Measurements from ENCODE around the gene MGMT. TPM values are rescaled to one million over a fixed set of nuclear protein-coding genes. Genes with fewer than 3 reads are reported as not detected.

Gene MGMT
- total RNA-seq, 2 donors from 2014 or later = 17.8 to 19.2 TPM

GRCh38 chr10:129777687-129778086 lies 310.6 kb downstream of the MGMT start:
- Mint-ChIP-seq H3K4me3 (no peak overlapping the region), H3K27me3 (ENCODE audit: low read depth) (no peaks in the 10 kb centered on the region), H3K9me3 (peaks cover 0 to 4% of the 10 kb centered on the region in 2 donors), H3K27ac (no peak overlapping the region), H3K4me1 (ENCODE audit: low read depth) (no peaks in the 10 kb centered on the region), H3K36me3 (ENCODE audit: insufficient read depth in 2 of 2) (peaks cover 0 to 3% of the 10 kb centered on the region in 2 donors)
- ATAC-seq (replicated peaks in 1 of 2) (no peak), DNase-seq (no peak)

DNA sequence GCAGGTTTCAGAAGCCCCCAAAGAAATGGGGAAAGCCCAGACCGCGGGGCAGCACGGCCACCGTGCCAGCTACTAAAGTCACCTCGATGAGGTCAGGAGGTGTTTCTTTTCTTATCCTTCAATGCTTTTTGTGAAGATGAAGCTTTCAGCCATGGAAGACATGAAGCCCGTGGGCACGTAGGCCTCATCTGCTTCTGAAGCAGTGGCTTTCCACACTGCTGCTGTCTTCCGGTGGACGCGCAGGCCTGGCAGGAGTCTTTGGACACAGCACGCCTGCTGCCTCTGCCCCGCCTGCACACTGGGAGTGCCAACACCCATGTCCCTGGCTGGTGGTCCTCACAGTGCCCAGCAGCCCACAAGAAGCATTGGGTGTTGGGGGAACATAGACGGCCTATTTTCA lies 311.5 kb downstream of the MGMT start:
- peaks cover 0 to 7% of the 10 kb centered on the region in 2 donors for H3K9me3 Mint-ChIP-seq

GRCh38 chr10:129779126-129780111 lies 312.4 kb downstream of the MGMT start:
- Mint-ChIP-seq H3K9me3 (peaks cover 0 to 10% of the 10 kb centered on the region in 2 donors), H3K4me1 (ENCODE audit: low read depth) (no peaks in the 10 kb centered on the region), H3K27me3 (ENCODE audit: low read depth) (no peaks in the 10 kb centered on the region), H3K27ac (no peak overlapping the region), H3K4me3 (no peak overlapping the region), H3K36me3 (ENCODE audit: insufficient read depth in 2 of 2) (peaks cover 3 to 6% of the 10 kb centered on the region in 2 donors)
- ATAC-seq (replicated peaks in 1 of 2) (no peak), DNase-seq (no peak)

More for the DNA sequence above, 311.5 kb downstream of the MGMT start:
- DNase-seq = no peak
- H3K4me3 Mint-ChIP-seq = no peak overlapping the region
- ATAC-seq (replicated peaks in 1 of 2) = no peak
- H3K27me3 Mint-ChIP-seq (ENCODE audit: low read depth) = no peaks in the 10 kb centered on the region
- peaks cover 0 to 3% of the 10 kb centered on the region in 2 donors for H3K36me3 Mint-ChIP-seq (ENCODE audit: insufficient read depth in 2 of 2)
- no peak overlapping the region for H3K27ac Mint-ChIP-seq
- H3K4me1 Mint-ChIP-seq (ENCODE audit: low read depth) = no peaks in the 10 kb centered on the region

- no peak overlapping the region for H3K4me3 Mint-ChIP-seq
- ATAC-seq (replicated peaks in 1 of 2) = no peak
- H3K4me1 Mint-ChIP-seq (ENCODE audit: low read depth) = no peaks in the 10 kb centered on the region
- H3K36me3 Mint-ChIP-seq (ENCODE audit: insufficient read depth in 2 of 2) = peaks cover 5 to 6% of the 10 kb centered on the region in 2 donors
- no peak overlapping the region for H3K27ac Mint-ChIP-seq
- H3K9me3 Mint-ChIP-seq = peaks cover 0 to 10% of the 10 kb centered on the region in 2 donors
- DNase-seq = no peak
- no peaks in the 10 kb centered on the region for H3K27me3 Mint-ChIP-seq (ENCODE audit: low read depth)
These were observed 313.2 kb downstream of the MGMT start for GRCh38 chr10:129780198-129780597.

DNA sequence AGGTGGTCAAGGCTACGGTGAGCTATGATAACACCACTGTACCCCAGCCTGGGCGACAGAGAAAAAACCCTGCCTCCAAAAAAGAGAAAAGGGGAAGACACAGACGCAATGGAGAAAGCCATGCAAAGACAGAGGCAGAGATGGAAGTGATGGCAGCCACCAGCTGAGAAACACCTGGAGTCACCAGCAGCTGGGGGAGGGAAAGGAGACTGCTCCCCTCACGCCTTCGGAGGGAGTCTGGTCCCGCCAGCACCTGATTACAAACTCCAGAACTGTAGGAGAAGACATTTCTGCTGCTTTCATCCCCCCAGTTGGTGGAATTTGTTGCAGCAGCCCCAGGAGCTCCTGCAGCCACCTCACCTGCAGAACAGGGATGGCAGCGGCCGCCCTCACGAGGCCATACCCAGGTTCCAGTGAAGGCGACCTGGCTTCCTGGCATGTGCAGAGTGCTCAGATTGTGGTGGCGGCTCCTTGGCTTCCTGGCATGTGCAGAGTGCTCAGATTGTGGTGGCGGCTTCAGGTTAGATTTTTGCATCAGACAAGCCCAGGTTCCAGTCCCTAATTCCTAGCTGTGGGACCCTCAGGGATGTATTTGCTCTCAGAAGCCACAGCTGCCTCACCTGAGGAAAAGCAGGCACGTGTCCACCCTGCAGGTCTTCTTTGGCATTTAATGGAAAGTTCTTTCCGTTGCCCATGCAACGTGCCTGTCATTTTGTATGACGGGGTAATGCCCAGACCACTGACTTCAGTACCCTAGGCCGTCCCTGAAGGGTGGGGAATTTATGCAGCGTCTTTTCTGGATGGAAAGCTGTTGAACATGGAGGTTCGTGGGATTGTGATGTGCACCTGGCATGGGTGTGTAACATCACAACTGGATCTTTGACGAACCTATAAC lies 314.1 kb downstream of the MGMT start:
- H3K4me1 Mint-ChIP-seq (ENCODE audit: low read depth) = no peaks in the 10 kb centered on the region
- no peaks in the 10 kb centered on the region for H3K27me3 Mint-ChIP-seq (ENCODE audit: low read depth)
- no peak overlapping the region for H3K4me3 Mint-ChIP-seq
- DNase-seq = no peak
- H3K9me3 Mint-ChIP-seq = peaks cover 0 to 10% of the 10 kb centered on the region in 2 donors
- no peak for ATAC-seq (replicated peaks in 1 of 2)
- no peak overlapping the region for H3K27ac Mint-ChIP-seq
- H3K36me3 Mint-ChIP-seq (ENCODE audit: insufficient read depth in 2 of 2) = peaks cover 5 to 6% of the 10 kb centered on the region in 2 donors

- Mint-ChIP-seq H3K9me3 (peaks cover 7 to 12% of the 10 kb centered on the region in 2 donors), H3K4me1 (ENCODE audit: low read depth) (no peaks in the 10 kb centered on the region), H3K4me3 (no peak overlapping the region), H3K27ac (no peak overlapping the region), H3K36me3 (ENCODE audit: insufficient read depth in 2 of 2) (peaks cover 4 to 11% of the 10 kb centered on the region in 2 donors), H3K27me3 (ENCODE audit: low read depth) (no peaks in the 10 kb centered on the region)
- DNase-seq = no peak
- ATAC-seq (replicated peaks in 1 of 2) = no peak
These were observed 317.2 kb downstream of the MGMT start for GRCh38 chr10:129784291-129784690.

GRCh38 chr10:129784891-129785290 lies 317.9 kb downstream of the MGMT start:
- H3K36me3 Mint-ChIP-seq (ENCODE audit: insufficient read depth in 2 of 2) = peaks cover 4 to 12% of the 10 kb centered on the region in 2 donors
- H3K27me3 Mint-ChIP-seq (ENCODE audit: low read depth) = no peaks in the 10 kb centered on the region
- H3K9me3 Mint-ChIP-seq = peaks cover 7 to 15% of the 10 kb centered on the region in 2 donors
- ATAC-seq (replicated peaks in 1 of 2) (no peak), DNase-seq (no peak)
- no peak overlapping the region for H3K4me3 Mint-ChIP-seq
- no peaks in the 10 kb centered on the region for H3K4me1 Mint-ChIP-seq (ENCODE audit: low read depth)
- no peak overlapping the region for H3K27ac Mint-ChIP-seq

- Mint-ChIP-seq H3K4me3 (no peak overlapping the region), H3K27me3 (ENCODE audit: low read depth) (no peaks in the 10 kb centered on the region), H3K27ac (no peak overlapping the region), H3K36me3 (ENCODE audit: insufficient read depth in 2 of 2) (peaks cover 4 to 12% of the 10 kb centered on the region in 2 donors), H3K9me3 (peaks cover 7 to 16% of the 10 kb centered on the region in 2 donors), H3K4me1 (ENCODE audit: low read depth) (no peaks in the 10 kb centered on the region)
- ATAC-seq (replicated peaks in 1 of 2) (no peak), DNase-seq (no peak)
These were observed 318.5 kb downstream of the MGMT start for GRCh38 chr10:129785536-129785981.

GRCh38 chr10:129786216-129786615 lies 319.2 kb downstream of the MGMT start:
- Mint-ChIP-seq H3K9me3 (peaks cover 10 to 20% of the 10 kb centered on the region in 2 donors), H3K27me3 (ENCODE audit: low read depth) (no peaks in the 10 kb centered on the region), H3K4me1 (ENCODE audit: low read depth) (no peaks in the 10 kb centered on the region), H3K4me3 (no peak overlapping the region), H3K27ac (no peak overlapping the region), H3K36me3 (ENCODE audit: insufficient read depth in 2 of 2) (peaks cover 4 to 12% of the 10 kb centered on the region in 2 donors)
- no peak for ATAC-seq (replicated peaks in 1 of 2)
- DNase-seq = no peak

GRCh38 chr10:129787557-129787956 lies 320.5 kb downstream of the MGMT start:
- H3K27me3 Mint-ChIP-seq (ENCODE audit: low read depth) = no peaks in the 10 kb centered on the region

GRCh38 chr10:129788215-129788614 lies 321.2 kb downstream of the MGMT start:
- no peaks in the 10 kb centered on the region for H3K4me1 Mint-ChIP-seq (ENCODE audit: low read depth)
- no peak for DNase-seq
- ATAC-seq (replicated peaks in 1 of 2) = no peak
- H3K4me3 Mint-ChIP-seq = no peak overlapping the region
- peaks cover 6 to 15% of the 10 kb centered on the region in 2 donors for H3K36me3 Mint-ChIP-seq (ENCODE audit: insufficient read depth in 2 of 2)
- H3K9me3 Mint-ChIP-seq = peaks cover 20 to 21% of the 10 kb centered on the region in 2 donors
- no peaks in the 10 kb centered on the region for H3K27me3 Mint-ChIP-seq (ENCODE audit: low read depth)
- H3K27ac Mint-ChIP-seq = no peak overlapping the region

More at GRCh38 chr10:129787557-129787956, 320.5 kb downstream of the MGMT start:
- DNase-seq (no peak), ATAC-seq (replicated peaks in 1 of 2) (no peak)
- H3K4me3 Mint-ChIP-seq = no peak overlapping the region
- no peaks in the 10 kb centered on the region for H3K4me1 Mint-ChIP-seq (ENCODE audit: low read depth)
- peaks cover 17 to 22% of the 10 kb centered on the region in 2 donors for H3K9me3 Mint-ChIP-seq
- peaks cover 4 to 12% of the 10 kb centered on the region in 2 donors for H3K36me3 Mint-ChIP-seq (ENCODE audit: insufficient read depth in 2 of 2)
- H3K27ac Mint-ChIP-seq = no peak overlapping the region

DNA sequence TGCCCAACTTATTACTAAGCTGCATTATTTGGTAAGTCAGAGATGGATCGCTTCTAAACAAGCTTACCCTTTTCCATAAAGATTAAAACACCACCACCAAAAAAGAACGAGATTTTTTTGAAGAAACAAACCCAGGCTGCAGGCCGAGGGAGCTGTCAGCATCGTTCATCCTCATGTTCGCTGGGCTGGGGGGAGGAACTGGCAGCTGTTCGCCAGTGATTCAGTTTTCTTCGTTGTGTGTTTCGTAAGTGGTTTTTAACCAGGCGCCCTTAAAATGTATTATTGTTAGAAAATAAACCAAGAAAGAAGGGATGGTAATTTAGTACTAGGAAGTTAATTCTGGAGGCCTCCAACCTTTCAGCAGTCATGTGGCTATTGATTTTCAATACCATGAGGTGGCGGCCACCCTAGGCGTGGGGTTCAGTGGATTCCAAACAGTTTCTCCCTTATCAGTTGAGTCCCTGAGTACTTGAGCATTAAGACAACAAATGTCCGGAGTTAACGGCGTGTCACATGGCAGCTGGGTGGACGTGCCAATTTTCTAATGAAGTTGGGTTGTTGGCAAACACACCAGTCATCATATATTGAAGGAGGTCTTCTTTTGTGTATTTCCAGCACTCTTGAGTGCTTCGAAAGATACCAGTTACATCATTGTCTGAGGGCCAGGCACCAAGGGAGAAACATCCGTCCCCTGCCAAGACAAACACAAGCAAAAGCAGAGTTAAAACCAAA lies 323.8 kb downstream of the MGMT start:
- ATAC-seq (replicated peaks in 1 of 2) (no peak), DNase-seq (no peak)
- H3K27ac Mint-ChIP-seq = no peak overlapping the region
- no peak overlapping the region for H3K4me3 Mint-ChIP-seq
- H3K9me3 Mint-ChIP-seq = peaks cover 17 to 23% of the 10 kb centered on the region in 2 donors
- H3K36me3 Mint-ChIP-seq (ENCODE audit: insufficient read depth in 2 of 2) = peaks cover 5 to 11% of the 10 kb centered on the region in 2 donors
- H3K4me1 Mint-ChIP-seq (ENCODE audit: low read depth) = no peaks in the 10 kb centered on the region
- H3K27me3 Mint-ChIP-seq (ENCODE audit: low read depth) = no peaks in the 10 kb centered on the region
